RPMI7951 (cell line): ENCODE measurements around the gene KLHL25. TPM values are rescaled to one million over a fixed set of nuclear protein-coding genes. Genes with fewer than 3 reads are reported as not detected.

Experiments
- DNase-seq: peaks from one replicate; pipeline ENCODE4 v3.0.0-alpha.2; 2012; ENCODE audit warnings: low read depth
- total RNA-seq: library from RNA; depleted of rRNA; stranded (reverse); fragments of >200 nt; shearing (Covaris generic); gene quantifications from 2 replicates; pipeline ENCODE4 v1.2.3, GENCODE V29; 2014

Gene KLHL25
- total RNA-seq, 1 experiment from 2014 or later, result 4.1 TPM

GRCh38 chr15:85748176-85748575 is 46.5 kb downstream of the KLHL25 start:
- DNase-seq, result no peak

- no peak for DNase-seq
Observed at GRCh38 chr15:85746641-85747040, 48.1 kb downstream of the KLHL25 start.

GRCh38 chr15:85745525-85746150 is 49.1 kb downstream of the KLHL25 start:
- no peak for DNase-seq

GRCh38 chr15:85745023-85745422 is 49.7 kb downstream of the KLHL25 start:
- no peak for DNase-seq

GRCh38 chr15:85744579-85744978 is 50.1 kb downstream of the KLHL25 start:
- DNase-seq, result no peak

GRCh38 chr15:85743392-85744055 is 51.2 kb downstream of the KLHL25 start:
- DNase-seq, result no peak

GRCh38 chr15:85742186-85742821 is 52.4 kb downstream of the KLHL25 start:
- DNase-seq, result no peak

GRCh38 chr15:85741662-85742061 is 53.1 kb downstream of the KLHL25 start:
- no peak for DNase-seq

- no peak for DNase-seq
Observed at GRCh38 chr15:85741021-85741421, 53.7 kb downstream of the KLHL25 start.

- no peak for DNase-seq
Observed at GRCh38 chr15:85737061-85737460, 57.7 kb downstream of the KLHL25 start.

- no peak for DNase-seq
Observed at GRCh38 chr15:85733416-85733815, 61.3 kb downstream of the KLHL25 start.

- DNase-seq, result peak; percentile 63
Observed at GRCh38 chr15:85730001-85730820, 64.5 kb downstream of the KLHL25 start.

- DNase-seq, result no peak
Observed at GRCh38 chr15:85727068-85727467, 67.7 kb downstream of the KLHL25 start.

- DNase-seq, result no peak
Observed at GRCh38 chr15:85726454-85726853, 68.3 kb downstream of the KLHL25 start.

GRCh38 chr15:85725564-85725963 is 69.2 kb downstream of the KLHL25 start:
- DNase-seq, result no peak

- DNase-seq, result no peak
Observed at GRCh38 chr15:85725019-85725418, 69.7 kb downstream of the KLHL25 start.

- no peak for DNase-seq
Observed at GRCh38 chr15:85723960-85724945, 70.5 kb downstream of the KLHL25 start.

- no peak for DNase-seq
Observed at GRCh38 chr15:85722374-85723152, 72.2 kb downstream of the KLHL25 start.

- no peak for DNase-seq
Observed at GRCh38 chr15:85718981-85719380, 75.7 kb downstream of the KLHL25 start.

GRCh38 chr15:85718271-85718971 is 76.3 kb downstream of the KLHL25 start:
- no peak for DNase-seq
